ENCODE results near the gene NOD2.

GRCh38 chr16:50737420-50737959 is 44.1 kb downstream of the NOD2 start:
- TF ChIP-seq ZNF12 (CRISPR knock-in tag; IDR thresholded peaks at IDR 0.05) = no peak
- TF ChIP-seq DNMT1 (CRISPR knock-in tag; IDR thresholded peaks at IDR 0.05) = no peak

Measured in HepG2 (cell line).